Heart left ventricle (tissue), 16 donors: ENCODE measurements around the gene VPS26B. TPM values are rescaled to one million over a fixed set of nuclear protein-coding genes. Genes with fewer than 3 reads are reported as not detected.

Experiments used
- ATAC-seq, 4 donors: fragments of 200-7000 bp; cut with Tn5 transposase; one replicate each; pipeline ENCODE4 v1.9.1; 2020 to 2022; ENCODE audit warnings: moderate library complexity in 4 of 4, mild to moderate bottlenecking in 3 of 4, moderate number of reproducible peaks in 1 of 4
- DNase-seq, 5 donors: peaks; one replicate each; pipeline ENCODE4 v3.0.0-alpha.2; 2020
- H3K27ac ChIP-seq, 12 donors: fragments of 200-600 bp; sonication (generic) in 4 of 12; one replicate each; pipeline versions ENCODE4 v1.5.0 to v1.8.0; 2016 to 2022; ENCODE audit warnings: mild to moderate bottlenecking in 2 of 12
- H3K27me3 ChIP-seq, 9 donors: fragments of 200-600 bp; sonication (generic) in 2 of 9; one replicate each; pipeline versions ENCODE4 v1.5.1 to v1.8.0; 2016 to 2022; ENCODE audit warnings: mild to moderate bottlenecking in 3 of 9
- H3K36me3 ChIP-seq, 9 donors: fragments of 200-600 bp; sonication (generic) in 2 of 9; one replicate each; pipeline versions ENCODE4 v1.5.0 to v1.8.0; 2018 to 2022; ENCODE audit warnings: mild to moderate bottlenecking in 2 of 9
- H3K4me1 ChIP-seq, 12 donors: fragments of 200-600 bp; sonication (generic) in 4 of 12; one replicate each; pipeline versions ENCODE4 v1.5.0 to v1.8.0; 2016 to 2022; ENCODE audit warnings: mild to moderate bottlenecking in 3 of 12
- H3K4me3 ChIP-seq, 12 donors: fragments of 200-600 bp; sonication (generic) in 4 of 12; one replicate each; pipeline versions ENCODE4 v1.5.0 to v1.8.0; 2017 to 2022; ENCODE audit warnings: mild to moderate bottlenecking in 9 of 12, moderate library complexity in 4 of 12
- H3K9me3 ChIP-seq, 12 donors: fragments of 200-600 bp; sonication (generic) in 4 of 12; one replicate each; pipeline versions ENCODE4 v1.5.0 to v1.8.0; 2016 to 2022; ENCODE audit warnings: mild to moderate bottlenecking in 1 of 12
- CTCF ChIP-seq, 12 donors: fragments of 200-600 bp; sonication (generic) in 4 of 12; IDR thresholded peaks; one replicate each; pipeline versions ENCODE4 v1.5.0 to v1.8.0; 2018 to 2022; ENCODE audit warnings: antibody characterized with exemption in 12 of 12, mild to moderate bottlenecking in 5 of 12
- POLR2A ChIP-seq, 2 donors: fragments of 450-650 bp; IDR thresholded peaks; one replicate each; pipeline ENCODE4 v1.6.1; 2017; ENCODE audit warnings: antibody characterized with exemption in 2 of 2, mild to moderate bottlenecking in 2 of 2, moderate library complexity in 2 of 2
- WGBS, 4 donors: extraction: QIAGEN DNeasy Blood & Tissue Kit in 2 of 4; methylation state at CpG; one replicate each; pipeline versions ENCODE4 v1.1.5 to v1.1.7; 2013 to 2018; 5-methylcytosine and 5-hydroxymethylcytosine counted together
- intact Hi-C, 10 donors: fragments of 100-400 bp; cut with DNase I; formaldehyde crosslinking; loops; one replicate each; pipeline versions ENCODE4 v1.11.1 to v1.14.2; 2022
- polyA plus RNA-seq, 2 donors: library from polyadenylated mRNA; stranded (reverse); fragments of 200-250 nt; gene quantifications; one replicate each; pipeline ENCODE4 v1.2.3, GENCODE V29; 2013
- total RNA-seq, 9 donors: library from RNA; depleted of rRNA in 2 of 9; stranded (reverse); fragments of >200 nt in 2 of 9; fragmentation: NEBNext Ultra II Directional in 3 of 9; extraction: Animal tissue kit (Norgen Biotek cat#: 25700) in 3 of 9; gene quantifications; one replicate each; pipeline versions ENCODE4 v1.1.0 to v1.2.4, GENCODE V29; 2016 to 2023
- donor health status: ischemic (EF 13 %, LVEDD 7.1; RV severe dilation, severe dysfunction).
- donor health status: healthy with polysubstance abuse.
- donor health status: DM: no; HTN: yes; CAD: no.
- donor health status: DM: no; HTN: no; CAD: no.
- donor health status: ischemic (EF 25% LVEDD 6.9; RV normal size, moderate dysfunction).
- donor health status: ischemic (EF 25% LVEDD 5.7; RV mildly dilated, moderate dysfunction).
- donor health status: healthy.
- donor health status: DM: yes; HTN: yes; CAD: no.
- donor health status: ischemic (EF 35%, LVEDD 5.7; RV mildly dilated, moderate dysfunction).
- donor health status: nonischemic (EF 11% LVEDD 7.7; RV severe dilation, severe dysfunction).
- donor health status: DM: yes; HTN: yes; CAD: no.
- donor health status: PGD.
- donor health status: ischemic (EF 29% LVEDD 5.4; RV normal size, mild dysfunction).
- donor health status: nonischemic (EF 23%, LVEDD 6.1; RV moderate dilation, normal function).

Gene VPS26B
- total and polyA plus RNA-seq, 11 donors: 19.6 to 49.6 (median 37.7) TPM

- DNase-seq (no peak), ATAC-seq (no peak)
- H3K4me1 ChIP-seq: peaks cover 0 to 6% (median 2%) of the 10 kb centered on the region in 12 donors
- H3K27me3 ChIP-seq: no peaks in the 10 kb centered on the region
- intact Hi-C loops: no loop called here
- no peaks in the 10 kb centered on the region for H3K9me3 ChIP-seq
- WGBS, 4 donors: 84 to 92% (median 85%) methylated on average over 4 of the region's 4 CpGs
- H3K27ac ChIP-seq: no peak overlapping the region
- H3K36me3 ChIP-seq: peaks cover 0 to 98% (median 92%) of the 10 kb centered on the region in 9 donors
- H3K4me3 ChIP-seq: no peak overlapping the region
- TF ChIP-seq CTCF (IDR thresholded peaks at IDR 0.05) (no peak), POLR2A (IDR thresholded peaks at IDR 0.05) (no peak)
Measured at GRCh38 chr11:134246678-134247077, 22.2 kb downstream of the VPS26B start.

GRCh38 chr11:134248910-134249480 is 24.5 kb downstream of the VPS26B start:
- H3K36me3 ChIP-seq: peaks cover 0 to 75% (median 70%) of the 10 kb centered on the region in 9 donors
- TF ChIP-seq CTCF (IDR thresholded peaks at IDR 0.05): no peak
- no peak for TF ChIP-seq POLR2A (IDR thresholded peaks at IDR 0.05)
- peaks cover under 1 to 18% (median 11%) of the 10 kb centered on the region in 12 donors for H3K4me1 ChIP-seq
- DNase-seq (no peak), ATAC-seq (no peak)
- intact Hi-C loops: no loop called here
- WGBS, 4 donors: 65 to 69% (median 67%) methylated on average over 7 of the region's 7 CpGs
- H3K27me3 ChIP-seq: no peaks in the 10 kb centered on the region
- H3K27ac ChIP-seq: no peak overlapping the region
- H3K4me3 ChIP-seq: no peak overlapping the region
- H3K9me3 ChIP-seq: no peaks in the 10 kb centered on the region

DNA sequence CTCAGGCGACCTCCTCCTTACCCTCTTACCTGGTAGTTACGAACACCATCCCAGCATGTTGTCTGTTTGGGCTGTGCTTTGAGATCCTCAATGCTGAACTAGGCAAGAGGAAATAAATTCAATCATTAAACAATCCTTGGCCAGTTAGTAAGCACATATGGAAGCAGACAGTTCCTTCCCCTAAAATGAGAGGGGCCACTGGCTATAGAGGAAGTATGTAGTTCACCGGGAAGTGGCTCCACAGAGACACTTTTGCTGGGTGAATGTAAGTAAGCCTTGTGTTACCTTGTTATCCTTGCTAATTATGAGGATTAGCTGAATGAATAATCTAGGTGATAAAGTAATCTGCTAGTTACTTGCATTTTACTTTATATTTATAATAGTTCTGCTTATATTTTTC is 25.8 kb downstream of the VPS26B start:
- peaks cover 0 to 62% (median 58%) of the 10 kb centered on the region in 9 donors for H3K36me3 ChIP-seq
- no peak overlapping the region for H3K27ac ChIP-seq
- ATAC-seq: no peak
- intact Hi-C loops: no loop called here
- no peaks in the 10 kb centered on the region for H3K27me3 ChIP-seq
- H3K9me3 ChIP-seq: no peaks in the 10 kb centered on the region
- DNase-seq: no peak
- no peak overlapping the region for H3K4me3 ChIP-seq
- 88 to 94% (median 93%) methylated on average over 3 of the region's 3 CpGs for WGBS, 4 donors
- H3K4me1 ChIP-seq: peaks cover 4 to 31% (median 21%) of the 10 kb centered on the region in 12 donors
- TF ChIP-seq CTCF (IDR thresholded peaks at IDR 0.05) (no peak), POLR2A (IDR thresholded peaks at IDR 0.05) (no peak)

DNA sequence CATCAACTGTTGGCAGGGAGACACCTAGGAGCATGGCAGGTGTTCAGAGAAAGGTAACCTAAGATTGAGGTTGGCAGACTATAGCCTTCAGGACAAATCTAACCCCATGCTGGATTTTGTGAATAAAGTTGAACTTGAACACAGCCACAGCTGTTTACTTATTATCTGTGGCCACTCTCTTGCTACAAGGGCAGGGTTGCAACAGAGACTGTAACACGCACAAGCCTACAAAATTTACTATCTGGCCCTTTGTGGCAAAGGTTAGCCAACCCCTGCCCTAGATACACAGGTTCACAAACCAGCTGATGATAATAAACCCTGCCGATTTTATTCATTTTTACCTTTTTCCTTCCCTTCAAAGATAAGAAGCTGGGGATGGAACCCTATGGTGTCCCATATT is 26.2 kb downstream of the VPS26B start:
- Histone ChIP-seq H3K27ac (no peak overlapping the region), H3K4me3 (no peak overlapping the region), H3K4me1 (peaks cover 4 to 33% (median 21%) of the 10 kb centered on the region in 12 donors), H3K36me3 (peaks cover 0 to 58% (median 53%) of the 10 kb centered on the region in 9 donors), H3K9me3 (no peaks in the 10 kb centered on the region), H3K27me3 (no peaks in the 10 kb centered on the region)
- no peak for DNase-seq
- ATAC-seq: no peak
- intact Hi-C loops: no loop called here
- TF ChIP-seq POLR2A (IDR thresholded peaks at IDR 0.05): no peak
- no peak for TF ChIP-seq CTCF (IDR thresholded peaks at IDR 0.05)
- 90 to 98% (median 94%) methylated on average over 2 of the region's 2 CpGs for WGBS, 4 donors
